GM19351 (cell line): ENCODE results near the gene AQP12B.
"Not testable (repeated sequence)": the region's sequence is repeated elsewhere in the genome, so short reads cannot be mapped to it uniquely, and the experiment has no call there.

Experiments
- ATAC-seq: cut with Tn5 transposase; IDR thresholded peaks from one replicate; pipeline ENCODE4 v1.9.1; 2021; ENCODE audit warnings: mild to moderate bottlenecking, moderate library complexity; ENCODE audit not compliant: unreplicated experiment

The AQP12B gene

DNA sequence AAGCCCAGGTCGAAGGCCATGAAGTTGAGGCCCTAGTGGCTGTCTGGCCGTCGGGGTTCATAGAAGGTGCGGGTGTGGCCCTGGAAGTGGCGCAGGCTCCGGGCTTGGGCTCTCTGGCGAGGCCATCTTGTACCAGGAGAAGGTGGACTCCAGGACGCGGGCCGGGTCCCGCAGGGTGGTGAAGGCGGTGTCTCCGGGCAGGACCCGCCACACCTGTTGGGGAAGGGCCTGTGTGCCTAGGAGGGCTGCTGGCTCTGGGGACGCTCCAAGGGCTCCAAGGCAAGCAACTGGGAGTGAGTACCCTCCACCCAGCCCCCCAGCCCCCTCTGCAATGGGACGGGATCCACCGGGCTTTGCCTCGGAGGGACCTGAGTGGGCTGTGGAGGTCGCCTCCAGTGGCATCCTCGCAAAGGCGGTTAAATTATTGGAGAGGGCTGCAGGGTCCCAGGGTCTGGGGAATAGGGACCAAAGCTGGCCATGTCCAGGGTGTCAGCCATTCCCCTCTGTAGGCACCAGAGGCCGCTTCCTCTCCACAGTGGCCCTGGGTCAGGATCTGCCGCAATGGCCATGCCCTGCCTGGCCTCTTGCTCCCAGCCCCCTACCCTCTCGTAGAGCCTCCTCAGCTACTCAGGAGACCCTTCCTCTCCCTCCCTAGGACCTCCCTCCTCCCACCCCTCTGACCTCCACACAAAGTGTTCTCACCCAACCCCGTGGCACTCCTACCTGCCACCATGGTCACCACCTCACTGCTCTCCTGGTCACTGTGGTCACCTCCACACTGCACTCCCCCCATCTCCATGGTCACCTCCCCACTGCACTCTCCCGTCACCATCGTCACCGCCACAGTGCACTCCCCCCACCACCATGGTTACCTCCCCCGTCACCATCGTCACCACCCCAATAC is 19.3 kb upstream of the AQP12B start:
- no peak for ATAC-seq

DNA sequence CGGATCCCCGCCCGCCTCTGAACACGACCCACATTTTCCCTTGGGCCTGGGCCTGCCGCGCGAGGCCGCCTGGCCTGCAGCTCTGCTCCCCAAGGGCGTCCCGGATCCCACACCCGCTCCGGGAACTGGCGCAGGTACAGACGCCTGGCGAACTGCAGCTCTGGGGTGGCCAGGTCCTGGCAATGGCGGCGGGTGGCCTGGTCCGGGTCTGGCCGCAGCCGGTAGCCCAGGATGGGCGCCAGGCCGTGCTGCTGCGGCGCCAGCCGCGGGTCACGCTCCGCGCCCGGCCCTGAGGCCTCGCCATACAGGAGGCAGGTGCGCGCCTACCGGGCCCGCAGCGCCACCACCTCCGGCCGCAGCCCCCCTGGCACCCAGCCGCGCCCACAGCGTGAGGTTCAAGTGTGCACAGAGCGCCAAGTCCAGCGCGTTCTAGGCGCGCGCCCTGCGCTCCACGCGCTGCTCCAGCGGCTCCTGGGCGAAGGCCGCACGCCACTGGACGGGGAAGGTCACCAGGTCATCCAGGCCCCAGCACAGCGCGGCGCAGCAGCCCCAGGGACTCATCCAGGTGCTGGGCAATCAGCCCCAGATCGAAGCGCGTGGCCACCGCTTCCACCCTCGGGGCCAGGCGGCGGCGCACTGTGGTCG is 18.5 kb upstream of the AQP12B start:
- ATAC-seq: no peak

DNA sequence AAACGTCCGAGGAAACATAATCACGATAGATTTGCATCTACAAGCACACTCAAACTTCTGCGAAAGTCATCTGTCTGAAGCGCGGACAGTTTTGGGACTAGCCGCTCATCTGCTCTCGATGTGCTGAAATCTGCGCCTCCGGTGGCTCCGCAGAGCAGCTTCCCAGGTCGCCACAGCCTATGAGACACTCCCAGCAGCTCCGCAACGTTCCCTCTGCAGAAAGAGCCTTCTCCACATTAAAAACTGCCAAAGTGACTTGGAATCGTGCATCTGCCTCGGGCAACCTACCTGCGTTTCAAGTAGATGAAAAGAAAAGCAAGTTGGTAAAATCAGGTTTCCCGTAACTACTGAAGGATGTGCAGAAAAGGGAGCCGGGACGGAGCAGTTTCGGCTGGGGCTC is 17.9 kb upstream of the AQP12B start:
- ATAC-seq: not testable (repeated sequence)

DNA sequence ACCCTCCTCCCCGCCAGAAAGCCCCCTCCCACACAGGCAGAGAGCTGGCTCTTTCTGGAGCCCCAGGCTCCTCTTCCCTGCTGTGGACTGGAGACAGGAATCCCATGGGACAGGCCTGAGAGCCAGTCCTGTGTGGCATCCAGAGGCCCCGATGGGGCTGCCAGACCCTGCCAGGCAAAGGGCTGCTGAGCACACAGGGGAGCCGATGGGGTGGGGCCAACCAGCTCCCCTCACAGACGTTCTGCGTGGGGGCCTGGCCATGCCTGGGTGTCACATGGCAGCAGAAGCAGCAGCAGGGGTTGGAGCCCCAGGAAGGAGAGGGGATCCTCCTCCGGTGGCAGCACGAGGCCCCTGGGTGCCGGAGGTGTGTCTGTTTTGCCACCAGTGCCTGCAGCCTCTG is 17.1 kb upstream of the AQP12B start:
- ATAC-seq: not testable (repeated sequence)

DNA sequence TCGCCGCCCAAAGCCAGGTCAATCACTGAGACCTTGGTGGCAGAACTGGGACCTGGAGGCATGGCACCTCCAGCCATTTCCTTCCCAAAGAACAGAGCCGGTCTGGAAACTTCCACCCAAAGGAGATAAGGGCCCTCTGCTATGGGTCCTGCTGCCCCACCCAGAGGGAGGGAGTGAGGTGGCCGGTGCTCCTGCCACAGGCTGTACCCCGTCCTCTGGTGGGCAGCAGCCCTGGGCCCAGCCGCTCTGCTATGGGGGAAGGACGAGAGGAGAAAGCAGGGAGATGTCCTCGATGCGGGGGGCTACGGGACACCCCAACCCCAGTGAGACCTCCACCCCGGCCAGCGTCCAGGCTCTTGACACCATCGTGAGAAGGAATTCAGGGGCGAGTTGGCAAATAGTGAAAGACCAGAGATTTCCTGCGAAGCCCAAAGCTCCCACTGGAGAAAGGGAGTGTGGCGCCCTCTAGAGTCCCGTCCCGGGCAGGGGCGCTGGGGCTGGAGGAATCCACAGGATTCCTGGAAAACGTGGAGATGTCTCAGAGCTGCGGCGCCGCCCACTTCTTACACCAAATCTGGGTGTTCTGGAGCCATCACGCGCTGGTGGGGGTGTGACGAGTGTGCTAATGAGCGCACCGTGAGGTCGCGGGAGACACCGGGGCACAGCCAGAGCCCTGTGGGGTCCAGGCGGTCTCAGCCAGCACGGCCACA is 16.3 kb upstream of the AQP12B start:
- not testable (repeated sequence) for ATAC-seq

DNA sequence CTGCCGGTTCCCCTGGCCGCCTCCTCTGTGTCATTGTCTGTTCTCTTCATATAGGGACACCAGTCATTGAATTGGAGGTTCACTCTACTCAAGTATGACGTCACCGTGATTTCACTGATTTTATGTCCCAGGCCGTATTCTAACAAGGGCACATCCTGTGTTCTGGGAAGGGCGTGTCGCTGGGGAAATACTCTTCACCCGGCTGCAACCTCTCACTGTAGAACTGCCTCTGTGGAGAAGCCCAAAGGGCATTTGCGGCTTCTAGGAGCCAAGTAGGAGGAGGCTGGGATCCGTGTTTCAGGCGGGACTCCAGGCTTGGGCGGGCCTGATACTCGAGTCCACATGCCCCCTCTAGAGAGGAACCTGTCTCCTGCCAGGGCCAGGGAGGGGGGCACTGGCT is 13.8 kb upstream of the AQP12B start:
- not testable (repeated sequence) for ATAC-seq

DNA sequence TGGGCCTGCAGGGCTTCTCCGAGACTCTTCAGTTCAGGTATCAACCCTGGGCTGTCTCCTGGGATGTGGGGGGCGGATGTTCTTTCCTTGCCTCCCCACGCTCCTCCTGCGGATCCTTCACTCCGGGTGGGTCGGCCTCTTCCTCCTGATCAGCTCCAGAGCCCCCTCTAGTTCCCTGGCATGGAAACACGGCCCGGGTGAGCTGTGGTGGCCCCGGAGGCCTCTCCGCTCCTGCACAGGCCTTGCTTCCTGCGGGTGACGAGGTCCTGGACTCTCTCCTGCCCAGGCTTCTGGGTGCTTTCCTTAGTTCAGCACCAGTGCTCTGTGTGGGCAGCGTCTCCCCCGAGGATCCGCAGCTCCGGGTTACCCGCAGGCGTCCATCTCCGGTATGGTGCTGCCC is 12.9 kb upstream of the AQP12B start:
- ATAC-seq: not testable (repeated sequence)

DNA sequence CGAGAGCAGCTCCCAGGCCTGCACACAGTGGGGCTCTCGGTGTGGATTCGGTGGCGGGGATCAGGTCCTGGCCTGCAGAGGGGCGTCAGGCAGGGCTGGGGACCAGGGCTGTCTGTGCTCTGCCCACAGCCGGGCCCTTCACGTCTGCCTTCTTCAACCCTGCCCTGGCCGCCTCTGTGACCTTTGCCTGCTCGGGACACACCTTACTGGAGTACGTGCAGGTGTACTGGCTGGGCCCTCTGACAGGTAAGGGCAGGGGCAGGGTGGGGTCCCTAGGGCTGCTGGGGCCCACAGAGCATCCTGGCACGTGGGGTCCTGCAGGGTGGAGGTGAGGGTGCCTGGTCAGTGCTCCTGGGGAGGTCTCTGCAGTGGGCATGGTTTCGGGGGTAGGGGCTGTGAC is 11.6 kb upstream of the AQP12B start:
- not testable (repeated sequence) for ATAC-seq

DNA sequence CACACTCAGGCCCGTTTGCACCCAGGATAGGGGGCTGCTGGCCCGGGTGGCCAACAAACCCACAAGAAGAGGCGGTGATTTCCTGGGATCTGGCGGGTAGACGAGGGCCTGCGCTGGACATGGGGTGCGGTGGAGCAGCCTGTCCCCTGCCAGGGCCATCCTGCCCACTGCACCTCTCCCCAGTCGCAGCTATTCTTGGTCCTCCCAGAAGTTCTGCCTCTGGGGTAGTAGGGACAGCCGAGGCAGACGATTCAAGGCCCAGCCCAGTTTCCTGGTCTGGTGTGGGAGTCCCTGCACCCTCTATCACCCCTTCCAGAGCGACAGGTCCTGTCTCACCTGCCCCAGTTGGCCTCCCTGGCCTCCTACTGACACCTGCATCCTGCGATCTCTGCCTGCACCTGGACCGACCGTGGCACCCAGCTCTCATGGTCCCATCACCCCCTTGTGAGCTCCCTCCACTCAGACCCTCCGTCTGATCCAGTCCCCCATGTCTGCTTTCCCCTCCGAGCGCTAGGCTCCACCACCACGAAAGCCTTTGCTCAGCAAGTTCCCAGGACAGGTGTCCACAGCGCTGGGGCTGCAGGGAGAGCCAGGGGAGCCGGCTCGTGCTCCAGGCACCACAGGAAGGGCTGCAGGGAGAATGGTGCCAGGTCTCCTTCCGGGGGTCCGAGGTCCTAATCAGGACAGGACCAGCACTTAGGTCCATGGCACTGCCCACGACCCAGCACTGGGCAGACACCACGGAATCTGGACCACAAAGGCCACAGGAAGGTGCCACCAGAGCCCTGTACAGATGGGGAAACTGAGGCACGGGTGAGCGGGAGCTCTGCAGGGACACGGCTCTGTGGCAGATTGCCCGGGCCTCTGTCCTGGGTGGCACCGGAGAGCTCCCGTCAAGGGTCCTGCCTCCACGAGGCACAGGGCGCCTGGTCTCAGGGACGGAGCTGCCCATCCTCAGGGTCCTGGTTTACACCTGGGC is 10.2 kb upstream of the AQP12B start:
- ATAC-seq: not testable (repeated sequence)

DNA sequence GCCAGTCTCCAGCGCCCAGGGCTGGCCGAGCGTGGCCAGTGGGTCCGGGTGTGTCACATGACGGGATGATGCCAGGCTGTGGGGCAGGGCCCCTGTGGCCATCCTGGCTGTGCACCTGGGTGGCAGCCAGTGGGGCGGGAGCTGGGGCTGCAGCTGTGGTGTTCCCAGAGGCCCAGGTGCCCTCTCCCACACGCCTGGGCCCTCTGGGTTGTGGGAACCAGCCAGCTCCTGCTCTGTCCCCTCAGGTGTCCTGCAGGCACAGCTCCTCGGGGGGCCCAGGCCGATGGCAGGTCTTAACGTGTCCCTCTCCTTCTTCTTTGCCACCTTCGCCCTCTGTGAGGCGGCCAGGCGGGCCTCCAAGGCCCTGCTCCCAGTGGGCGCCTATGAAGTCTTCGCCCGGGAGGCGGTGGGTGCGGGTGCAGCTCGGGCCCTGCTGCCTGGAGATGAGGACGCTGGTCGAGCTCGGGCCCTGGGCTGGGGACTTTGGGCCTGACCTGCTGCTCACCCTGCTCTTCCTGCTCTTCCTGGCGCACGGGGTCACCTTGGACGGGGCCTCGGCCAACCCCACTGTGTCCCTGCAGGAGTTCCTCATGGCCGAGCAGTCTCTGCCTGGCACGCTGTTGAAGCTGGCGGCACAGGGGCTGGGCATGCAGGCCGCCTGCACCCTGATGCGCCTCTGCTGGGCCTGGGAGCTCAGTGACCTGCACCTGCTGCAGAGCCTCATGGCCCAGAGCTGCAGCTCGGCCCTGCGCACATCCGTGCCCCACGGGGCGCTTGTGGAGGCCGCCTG is 9.1 kb upstream of the AQP12B start, which contains the start of gene AQP12A:
Gene AQP12A, plus strand, starts transcription at position 236 of the 790 bp plus-strand sequence. Its CDS starts 48 bp downstream, at position 284.
- ATAC-seq: not testable (repeated sequence)

DNA sequence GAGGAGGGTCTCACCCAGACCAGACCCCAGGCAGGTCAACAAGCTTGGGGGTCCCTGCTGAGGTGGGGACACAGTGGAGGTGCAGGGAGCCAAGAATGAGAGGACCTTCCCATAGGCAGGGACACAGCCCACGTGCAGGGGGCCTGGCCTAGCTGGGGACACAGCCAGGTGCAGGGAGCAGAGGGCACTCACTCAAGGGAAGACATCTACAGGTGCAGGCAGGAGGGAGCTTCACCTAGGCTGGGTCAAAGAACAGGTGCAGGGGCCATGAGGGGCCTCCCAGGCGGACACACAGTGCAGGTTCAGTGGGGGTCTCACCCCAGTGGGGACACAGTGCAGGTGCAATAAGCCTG is 8.4 kb upstream of the AQP12B start:
- not testable (repeated sequence) for ATAC-seq

DNA sequence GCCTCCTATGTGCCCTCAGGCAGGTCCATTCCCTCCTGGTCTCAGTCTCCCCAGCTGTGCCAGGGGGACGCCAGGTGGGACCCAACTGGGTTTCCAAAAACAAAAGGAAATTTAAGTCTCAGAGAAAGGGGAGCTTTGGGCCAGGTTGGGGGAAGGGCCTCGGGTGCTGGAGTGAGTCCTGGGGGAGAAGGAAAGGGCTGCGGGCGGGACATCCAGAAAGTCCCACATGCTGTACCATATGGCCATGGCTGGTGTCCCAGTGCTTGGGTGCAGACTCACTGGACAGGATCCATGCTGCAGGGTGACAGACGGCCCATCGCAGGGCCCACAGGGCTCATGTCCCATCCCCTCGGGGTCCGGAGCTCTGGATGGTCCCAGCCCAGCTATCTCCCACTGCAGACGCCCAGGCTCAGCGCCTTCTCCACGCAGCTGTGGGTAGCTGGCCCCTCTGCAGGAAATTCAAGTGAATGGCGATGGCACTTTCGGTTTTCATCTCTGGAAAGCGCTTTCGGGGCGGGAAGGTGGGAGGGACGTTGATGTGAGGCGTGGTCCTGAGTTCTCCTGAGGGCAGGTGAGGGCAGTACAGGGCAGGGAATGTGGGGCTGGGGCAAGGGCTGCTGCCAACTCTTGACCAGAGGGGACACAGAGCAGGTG is 7.9 kb upstream of the AQP12B start:
- not testable (repeated sequence) for ATAC-seq

DNA sequence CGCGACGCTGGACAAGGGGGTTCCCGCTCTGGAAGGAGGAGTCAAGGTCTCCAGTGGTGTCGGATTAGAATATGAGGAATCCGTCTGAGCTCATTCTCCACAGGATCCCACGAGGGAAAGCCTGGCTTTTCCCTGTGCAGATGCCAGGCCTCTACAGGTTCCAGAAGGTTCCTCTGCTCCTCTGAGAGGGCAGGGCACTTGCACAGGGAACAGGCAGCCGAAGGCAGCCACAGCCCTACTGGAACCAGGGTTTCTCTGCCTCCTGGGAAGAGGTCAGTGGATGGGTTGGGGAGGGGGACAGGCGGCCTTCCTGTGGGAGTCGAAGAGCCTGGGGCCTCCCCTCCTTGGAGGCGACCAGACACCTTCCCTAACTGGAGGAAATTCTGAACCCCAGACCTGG is 7.3 kb upstream of the AQP12B start:
- no peak for ATAC-seq

DNA sequence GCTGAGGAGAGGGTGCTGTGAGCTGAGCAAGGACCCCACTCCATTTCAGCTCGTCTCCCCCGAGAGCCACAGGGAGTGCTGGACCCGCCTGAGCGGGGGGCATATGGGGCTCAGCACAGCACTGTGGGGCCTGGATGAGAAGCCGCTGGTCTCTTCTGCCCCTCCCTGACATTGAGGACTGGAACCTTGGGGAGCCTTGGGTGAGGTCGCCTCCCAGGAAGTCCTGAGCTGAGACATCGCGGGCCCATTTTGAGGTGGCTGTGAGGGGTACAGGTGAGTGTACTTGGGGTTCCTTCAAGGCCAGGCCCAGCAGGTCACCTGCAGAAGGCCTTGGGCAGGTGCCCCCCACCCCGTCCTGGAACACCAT is 5.9 kb upstream of the AQP12B start:
- ATAC-seq: no peak

DNA sequence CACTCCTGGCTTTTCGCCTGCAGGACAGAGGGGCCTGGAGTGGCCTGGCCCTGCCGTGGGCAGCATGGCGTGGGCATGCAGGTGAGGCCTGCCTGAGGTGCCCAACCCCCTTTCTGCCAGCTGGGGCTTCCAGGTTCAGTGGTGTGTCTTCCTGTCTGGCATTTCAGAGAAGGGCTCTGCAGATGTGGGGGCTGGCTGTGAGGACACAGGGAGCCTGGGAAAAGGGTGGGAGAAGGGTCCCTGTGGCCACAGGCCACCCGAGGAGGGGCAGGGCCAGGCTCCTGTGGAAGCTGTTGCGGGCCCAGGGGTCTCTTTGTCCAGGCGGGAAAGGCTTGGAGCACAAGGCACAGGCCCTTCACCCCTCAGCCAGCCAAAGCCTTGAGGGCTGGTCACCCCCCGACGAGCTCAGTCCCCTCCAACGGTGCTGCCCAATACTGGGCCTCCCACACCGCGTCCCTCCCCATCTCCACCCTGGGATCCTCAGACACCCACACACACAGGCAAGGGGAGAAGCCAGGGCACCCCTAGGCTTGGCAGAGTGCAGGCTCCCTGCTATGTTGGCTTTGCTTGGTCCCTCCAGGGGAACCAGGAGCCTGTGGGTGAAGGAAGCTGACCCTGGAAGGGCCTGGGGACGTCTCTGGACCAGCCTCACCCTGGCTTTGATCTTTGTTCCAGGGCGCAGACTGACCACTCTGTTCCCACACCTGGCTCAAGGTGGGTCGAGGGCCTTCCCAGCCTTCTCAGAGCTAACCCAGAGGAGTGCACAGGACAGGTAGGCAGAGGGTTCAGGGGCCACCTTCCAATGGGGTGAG is 5.3 kb upstream of the AQP12B start:
- no peak for ATAC-seq

DNA sequence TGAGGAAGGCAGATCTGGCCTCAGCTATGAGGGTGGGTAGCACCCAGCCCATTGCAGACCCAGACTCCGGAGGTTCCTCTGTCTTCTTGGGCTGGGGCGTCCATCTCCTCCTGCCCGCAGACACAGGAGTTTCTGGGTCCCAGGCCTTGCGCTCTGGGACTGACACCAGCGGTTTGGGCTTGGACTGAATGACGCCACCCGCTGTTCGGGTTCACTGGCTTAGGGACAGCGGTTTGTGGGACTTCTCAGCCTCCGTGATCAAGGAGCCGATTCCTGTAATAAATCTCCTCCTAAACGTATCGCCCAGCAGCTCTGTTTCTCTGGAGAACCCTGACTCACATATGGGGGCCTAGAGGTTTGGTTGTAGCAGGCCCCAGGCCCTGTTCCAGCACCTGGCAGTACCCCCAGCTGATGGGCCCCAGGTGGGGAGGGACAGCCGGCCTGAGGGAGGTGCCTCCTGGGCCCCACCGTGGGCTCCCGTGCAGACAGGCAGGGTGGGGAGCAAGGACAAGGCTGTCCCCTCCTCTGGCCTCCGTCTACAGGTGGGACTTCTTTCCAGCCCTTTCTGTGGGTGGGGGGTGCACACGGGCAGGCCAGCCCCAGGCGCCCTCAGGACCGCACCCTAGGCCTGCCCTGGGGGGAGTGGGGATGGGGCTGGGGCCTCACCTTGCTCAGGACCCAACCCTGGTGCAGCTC is 4.5 kb upstream of the AQP12B start:
- no peak for ATAC-seq

DNA sequence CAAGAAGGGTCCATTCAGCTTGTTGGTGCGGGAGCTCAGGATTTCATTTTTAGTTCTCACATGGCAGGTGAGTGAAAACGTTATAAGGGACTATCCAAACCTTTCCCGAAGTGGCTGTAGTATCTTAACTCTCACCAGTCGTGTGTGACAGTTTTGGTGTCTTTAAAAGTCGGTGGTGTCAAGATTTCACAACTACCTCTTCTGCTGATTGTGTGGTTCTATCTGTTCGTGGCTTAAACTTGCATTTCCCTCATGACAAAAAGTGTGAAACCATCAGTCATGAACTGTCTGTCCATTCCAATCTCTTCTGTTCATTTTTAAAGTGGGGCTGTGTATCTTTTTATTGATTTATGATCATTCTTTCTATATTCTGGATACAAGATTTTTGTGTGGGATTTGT is 3.8 kb upstream of the AQP12B start:
- no peak for ATAC-seq
